Esophagus squamous epithelium (tissue), 5 donors: ENCODE measurements around the gene MMEL1. TPM values are rescaled to one million over a fixed set of nuclear protein-coding genes. Genes with fewer than 3 reads are reported as not detected.
"Not testable (repeated sequence)": the region's sequence is repeated elsewhere in the genome, so short reads cannot be mapped to it uniquely, and the experiment has no call there.

Source experiments
- DNase-seq: peaks from one replicate; lab custom pipeline; 2025; lab: John Stamatoyannopoulos, UW
- H3K27ac ChIP-seq, 4 donors: fragments of 200-600 bp; sonication (generic); one replicate each; pipeline ENCODE4 v1.5.1; 2016 to 2019; ENCODE audit warnings: mild to moderate bottlenecking in 1 of 4
- H3K27me3 ChIP-seq, 4 donors: fragments of 200-600 bp; sonication (generic); 1 replicate in 3 of 4; 2 replicates in 1 of 4; pipeline versions ENCODE4 v1.5.1 to v1.6.0; 2017 to 2021; ENCODE audit warnings: antibody characterized with exemption in 1 of 4
- H3K36me3 ChIP-seq, 3 donors: fragments of 200-600 bp; sonication (generic); one replicate each; pipeline ENCODE4 v1.5.1; 2016 to 2019
- H3K4me1 ChIP-seq, 3 donors: fragments of 200-600 bp; sonication (generic); one replicate each; pipeline ENCODE4 v1.5.1; 2017 to 2019
- H3K4me3 ChIP-seq, 4 donors: fragments of 200-600 bp; sonication (generic); 1 replicate in 3 of 4; 2 replicates in 1 of 4; pipeline ENCODE4 v1.5.1; 2016 to 2019; ENCODE audit warnings: mild to moderate bottlenecking in 2 of 4, moderate library complexity in 1 of 4
- H3K9me3 ChIP-seq, 3 donors: fragments of 200-600 bp; sonication (generic); one replicate each; pipeline ENCODE4 v1.5.1; 2016 to 2019
- POLR2A ChIP-seq, 4 donors: fragments of 450-650 bp; IDR thresholded peaks; one replicate each; pipeline ENCODE4 v1.6.1; 2017; ENCODE audit warnings: antibody characterized with exemption in 4 of 4, mild to moderate bottlenecking in 4 of 4, moderate library complexity in 3 of 4
- WGBS, 2 donors: methylation state at CpG; one replicate each; pipeline ENCODE4 v1.1.5; 2018; 5-methylcytosine and 5-hydroxymethylcytosine counted together
- intact Hi-C: fragments of 100-400 bp; cut with DNase I; formaldehyde crosslinking; loops from one replicate; pipeline ENCODE4 v1.15.0; 2022
- total RNA-seq, 4 donors: library from RNA; depleted of rRNA; stranded (reverse); fragments of >200 nt; gene quantifications; one replicate each; pipeline ENCODE4 v1.1.0, GENCODE V29; 2016
- TF ChIP-seq, protein P1 (sequence below), 6 experiments: fragments of 450-650 bp in 4 of 6; fragments of 200-600 bp in 2 of 6; sonication (generic) in 2 of 6; IDR thresholded peaks; one replicate each; pipeline ENCODE4 v1.5.1; 2016 to 2019; ENCODE audit warnings: antibody characterized with exemption in 6 of 6, mild to moderate bottlenecking in 4 of 6, moderate library complexity in 4 of 6
- donor health status: DM: yes; HTN: yes; CAD: no.

The MMEL1 gene
- total RNA-seq, 4 donors from 2014 or later: 3.1 TPM; not detected in 3

DNA sequence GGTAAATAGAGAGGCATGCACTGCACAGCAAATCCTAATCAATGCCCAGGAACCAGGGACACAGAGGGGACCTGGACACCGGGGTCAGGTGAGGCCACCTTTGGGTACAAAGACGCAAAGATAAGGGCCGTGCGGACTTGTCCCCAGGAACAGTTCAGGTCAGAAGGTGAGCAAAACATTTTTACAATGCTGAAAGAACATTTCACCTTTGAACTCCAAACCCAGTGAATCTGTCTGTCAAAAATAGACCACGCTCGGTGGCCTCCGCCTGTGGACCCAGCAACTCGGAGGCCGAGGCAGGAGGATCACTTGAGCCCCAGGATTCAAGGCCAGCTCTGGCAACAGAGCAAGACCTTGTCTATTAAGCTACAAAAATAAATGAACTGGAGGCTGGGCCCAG is 61.5 kb downstream of the MMEL1 start:
- Histone ChIP-seq H3K9me3 (peaks cover 0 to 6% (median 0%) of the 10 kb centered on the region in 3 donors), H3K4me1 (peaks cover 7 to 9% (median 8%) of the 10 kb centered on the region in 3 donors), H3K27ac (no peak overlapping the region), H3K27me3 (peaks cover 0 to 64% (median 0%) of the 10 kb centered on the region in 4 donors), H3K36me3 (no peaks in the 10 kb centered on the region), H3K4me3 (no peak overlapping the region)
- DNase-seq: no peak
- 82 to 89% methylated on average over 5 to 9 of the region's 9 CpGs for WGBS, 2 donors
- intact Hi-C loops: no loop called here
- TF ChIP-seq, protein P1, sequence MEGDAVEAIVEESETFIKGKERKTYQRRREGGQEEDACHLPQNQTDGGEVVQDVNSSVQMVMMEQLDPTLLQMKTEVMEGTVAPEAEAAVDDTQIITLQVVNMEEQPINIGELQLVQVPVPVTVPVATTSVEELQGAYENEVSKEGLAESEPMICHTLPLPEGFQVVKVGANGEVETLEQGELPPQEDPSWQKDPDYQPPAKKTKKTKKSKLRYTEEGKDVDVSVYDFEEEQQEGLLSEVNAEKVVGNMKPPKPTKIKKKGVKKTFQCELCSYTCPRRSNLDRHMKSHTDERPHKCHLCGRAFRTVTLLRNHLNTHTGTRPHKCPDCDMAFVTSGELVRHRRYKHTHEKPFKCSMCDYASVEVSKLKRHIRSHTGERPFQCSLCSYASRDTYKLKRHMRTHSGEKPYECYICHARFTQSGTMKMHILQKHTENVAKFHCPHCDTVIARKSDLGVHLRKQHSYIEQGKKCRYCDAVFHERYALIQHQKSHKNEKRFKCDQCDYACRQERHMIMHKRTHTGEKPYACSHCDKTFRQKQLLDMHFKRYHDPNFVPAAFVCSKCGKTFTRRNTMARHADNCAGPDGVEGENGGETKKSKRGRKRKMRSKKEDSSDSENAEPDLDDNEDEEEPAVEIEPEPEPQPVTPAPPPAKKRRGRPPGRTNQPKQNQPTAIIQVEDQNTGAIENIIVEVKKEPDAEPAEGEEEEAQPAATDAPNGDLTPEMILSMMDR (IDR thresholded peaks at IDR 0.05): no peak
- no peak for TF ChIP-seq POLR2A (IDR thresholded peaks at IDR 0.05)

DNA sequence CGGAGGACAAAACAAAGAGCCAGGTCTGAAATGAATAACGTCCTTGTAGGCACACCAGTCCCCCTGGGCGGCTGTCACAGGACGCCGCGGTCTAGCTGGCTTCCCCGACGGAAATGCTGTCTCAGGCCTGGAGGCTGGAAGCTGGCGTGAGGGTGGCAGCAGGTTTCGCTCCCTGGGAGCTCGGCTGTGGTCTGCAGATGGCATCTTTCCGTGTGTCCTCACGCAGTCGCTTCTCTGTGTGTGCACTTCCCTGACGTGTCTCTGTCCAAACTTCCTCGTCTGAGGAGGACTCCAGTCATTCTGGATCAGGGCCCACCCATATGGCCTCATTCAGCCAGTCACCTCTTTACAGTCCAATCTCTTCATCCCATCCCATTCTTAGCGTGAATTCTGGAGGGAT is 62.5 kb downstream of the MMEL1 start:
- no peak for DNase-seq
- no peaks in the 10 kb centered on the region for H3K4me1 ChIP-seq
- intact Hi-C loops: no loop called here
- H3K36me3 ChIP-seq: no peaks in the 10 kb centered on the region
- WGBS, 2 donors: 78 to 82% methylated on average over 15 to 16 of the region's 17 CpGs
- H3K4me3 ChIP-seq: no peak overlapping the region
- H3K27me3 ChIP-seq: peaks cover 0 to 62% (median 0%) of the 10 kb centered on the region in 4 donors
- H3K27ac ChIP-seq: no peak overlapping the region
- no peak for TF ChIP-seq POLR2A (IDR thresholded peaks at IDR 0.05)
- TF ChIP-seq, protein P1 (IDR thresholded peaks at IDR 0.05): no peak
- peaks cover 0 to 6% (median 0%) of the 10 kb centered on the region in 3 donors for H3K9me3 ChIP-seq

DNA sequence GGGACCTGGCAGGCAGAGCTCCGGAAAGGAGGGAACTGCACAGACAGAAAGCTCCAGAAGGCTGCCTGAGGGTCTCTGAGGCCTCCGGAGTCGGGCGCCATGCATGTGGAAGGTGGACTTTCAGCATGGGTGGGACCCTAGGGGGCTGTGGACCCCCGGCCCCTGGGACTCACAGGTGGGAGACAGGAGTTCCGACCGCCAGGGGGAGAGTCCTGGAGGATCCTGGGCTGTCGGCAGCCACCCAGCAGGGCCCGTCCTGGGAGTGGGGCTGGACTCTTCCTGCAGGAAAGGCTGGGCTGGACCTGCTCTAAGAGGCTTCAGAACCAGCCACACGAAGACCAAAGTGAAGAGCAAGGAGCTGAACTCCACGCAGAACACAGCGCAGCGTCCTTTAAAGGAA is 63.1 kb downstream of the MMEL1 start:
- H3K27me3 ChIP-seq: peaks cover 0 to 59% (median 0%) of the 10 kb centered on the region in 4 donors
- DNase-seq, H3K4me1 ChIP-seq, H3K36me3 ChIP-seq, H3K4me3 ChIP-seq, H3K9me3 ChIP-seq, intact Hi-C loops, H3K27ac ChIP-seq: not testable (repeated sequence)
- 80 to 86% methylated on average over 3 to 5 of the region's 13 CpGs for WGBS, 2 donors

DNA sequence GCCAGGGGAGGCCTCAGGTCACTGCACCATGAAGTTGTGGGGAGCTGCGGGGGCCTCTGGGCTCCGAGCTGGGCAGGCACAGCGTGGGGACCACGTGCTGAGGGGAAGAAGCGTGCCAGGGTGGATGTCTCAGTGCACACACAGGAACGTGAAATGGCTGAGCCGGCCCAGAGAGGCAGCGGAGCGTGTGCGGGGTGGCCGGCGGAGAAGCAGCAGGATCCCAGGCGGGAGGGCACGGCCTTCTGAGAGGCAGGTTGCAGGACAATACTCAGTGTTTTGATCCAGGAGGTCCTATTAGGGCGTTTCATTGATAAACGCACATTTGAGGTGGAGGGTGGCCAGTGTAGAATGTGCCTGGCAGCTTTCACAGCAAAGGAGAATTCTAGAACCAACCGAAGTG is 63.8 kb downstream of the MMEL1 start:
- intact Hi-C loops: no loop called here
- peaks cover 0 to 57% (median 0%) of the 10 kb centered on the region in 4 donors for H3K27me3 ChIP-seq
- H3K4me3 ChIP-seq: no peak overlapping the region
- H3K36me3 ChIP-seq: no peaks in the 10 kb centered on the region
- no peaks in the 10 kb centered on the region for H3K4me1 ChIP-seq
- no peak overlapping the region for H3K27ac ChIP-seq
- 86% methylated on average over 7 of the region's 17 CpGs; no CpG with 5 or more reads in 1 of the 2 donors for WGBS, 2 donors
- no peak for DNase-seq
- TF ChIP-seq, protein P1 (IDR thresholded peaks at IDR 0.05): no peak
- no peak for TF ChIP-seq POLR2A (IDR thresholded peaks at IDR 0.05)
- peaks cover 0 to 6% (median 0%) of the 10 kb centered on the region in 3 donors for H3K9me3 ChIP-seq

DNA sequence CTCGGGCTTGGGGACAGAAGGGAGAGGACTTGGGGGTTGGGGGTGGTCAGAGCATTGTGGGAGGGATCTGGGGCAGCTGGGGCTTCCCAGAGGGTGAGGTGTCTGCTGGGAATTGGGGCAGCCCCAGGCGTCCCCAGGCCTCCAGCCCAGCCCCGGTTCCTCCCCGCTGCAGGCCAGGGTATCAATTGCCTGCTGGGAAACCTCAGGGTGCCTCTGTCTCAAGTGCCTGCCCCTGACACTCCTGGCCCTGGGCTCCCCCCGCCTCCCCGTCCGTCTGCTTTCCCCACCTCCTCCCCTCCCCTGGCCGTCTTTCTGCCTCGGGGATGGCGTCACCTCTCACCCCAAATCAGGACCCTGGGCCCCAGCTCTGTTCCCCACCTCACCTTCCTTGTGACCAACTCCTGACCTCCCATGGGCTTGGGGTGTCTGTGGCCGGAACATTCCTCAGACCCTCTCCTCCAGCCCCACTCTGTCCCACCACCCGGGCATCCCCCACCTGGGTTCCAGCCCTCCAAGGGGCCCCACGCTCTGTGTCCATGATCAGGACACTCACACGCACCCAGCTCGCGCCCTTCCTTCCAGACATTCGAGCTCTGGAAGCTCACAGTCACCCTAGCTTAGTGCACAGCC is 64.5 kb downstream of the MMEL1 start:
- DNase-seq, H3K9me3 ChIP-seq, H3K4me1 ChIP-seq, H3K4me3 ChIP-seq, intact Hi-C loops, H3K36me3 ChIP-seq, H3K27ac ChIP-seq: not testable (repeated sequence)
- peaks cover 0 to 50% (median 0%) of the 10 kb centered on the region in 4 donors for H3K27me3 ChIP-seq
- WGBS, 2 donors: 20 to 64% methylated on average over 1 to 5 of the region's 17 CpGs

DNA sequence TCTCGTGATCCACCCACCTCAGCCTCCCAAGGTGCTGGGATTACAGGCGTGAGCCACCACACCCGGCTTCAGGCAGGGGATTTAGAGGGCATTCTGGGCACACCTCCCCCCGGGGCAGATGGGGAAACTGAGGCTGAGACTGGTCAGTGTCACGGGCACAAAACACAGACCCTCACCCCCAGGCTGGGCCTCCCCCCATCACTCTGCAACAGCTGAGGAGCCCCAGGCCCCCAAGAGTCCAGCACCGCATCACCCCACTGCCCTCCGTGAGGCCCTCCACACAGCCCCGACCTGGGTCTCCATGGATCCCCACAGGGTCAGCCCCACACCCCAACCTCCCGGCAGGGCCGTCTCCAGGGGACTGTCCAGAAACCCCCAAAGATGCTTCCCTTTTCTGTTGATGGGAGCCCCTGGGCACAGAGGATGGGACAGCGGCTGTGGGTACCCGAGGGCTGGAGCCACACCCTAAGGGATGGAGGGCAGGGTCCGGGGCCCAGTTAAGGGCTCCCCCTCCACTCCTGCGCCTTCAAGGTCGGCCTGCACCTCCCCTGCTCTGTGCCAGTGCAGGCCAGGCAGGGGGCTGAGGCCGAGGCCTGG is 65.6 kb downstream of the MMEL1 start:
- no peak for DNase-seq
- 29 to 91% methylated on average over 2 to 4 of the region's 16 CpGs for WGBS, 2 donors
- no peak overlapping the region for H3K4me3 ChIP-seq
- TF ChIP-seq POLR2A (IDR thresholded peaks at IDR 0.05): no peak
- TF ChIP-seq, protein P1 (IDR thresholded peaks at IDR 0.05): no peak
- H3K27ac ChIP-seq: no peak overlapping the region
- H3K4me1 ChIP-seq: no peaks in the 10 kb centered on the region
- H3K36me3 ChIP-seq: peaks cover 0 to 17% (median 6%) of the 10 kb centered on the region in 3 donors
- intact Hi-C loops: no loop called here
- H3K27me3 ChIP-seq: peaks cover 0 to 44% (median 0%) of the 10 kb centered on the region in 4 donors
- no peaks in the 10 kb centered on the region for H3K9me3 ChIP-seq
